Vagina (tissue), 2 donors: ENCODE measurements around the gene PARVB. TPM values are rescaled to one million over a fixed set of nuclear protein-coding genes. Genes with fewer than 3 reads are reported as not detected.
A peak's percentile ranks its signal among the peaks of the same experiment; 100 is the strongest.

Experiments used
- DNase-seq, 2 donors: peaks; one replicate each; pipeline ENCODE4 v3.0.0-alpha.2; 2017; ENCODE audit errors: extremely low spot score in 2 of 2
- H3K27ac ChIP-seq: fragments of 200-600 bp; sonication (generic); one replicate; pipeline ENCODE4 v1.5.1; 2019
- H3K27me3 ChIP-seq: fragments of 200-600 bp; sonication (generic); one replicate; pipeline ENCODE4 v1.5.1; 2019
- H3K36me3 ChIP-seq, 2 donors: fragments of 200-600 bp; sonication (generic); one replicate each; pipeline ENCODE4 v1.5.1; 2017 to 2019
- H3K4me1 ChIP-seq: fragments of 200-600 bp; sonication (generic); one replicate; pipeline ENCODE4 v1.5.1; 2019
- H3K4me3 ChIP-seq, 2 donors: fragments of 200-600 bp; sonication (generic); 1 replicate in 1 of 2; 2 replicates in 1 of 2; pipeline ENCODE4 v1.5.1; 2016 to 2019
- H3K9me3 ChIP-seq: fragments of 200-600 bp; sonication (generic); one replicate; pipeline ENCODE4 v1.5.1; 2019
- POLR2A ChIP-seq, 2 donors: fragments of 450-650 bp; IDR thresholded peaks; one replicate each; pipeline ENCODE4 v1.6.1; 2017; ENCODE audit warnings: antibody characterized with exemption in 2 of 2, mild to moderate bottlenecking in 2 of 2, moderate library complexity in 2 of 2
- POLR2AphosphoS5 ChIP-seq, 2 donors: sonication (generic); formaldehyde crosslinking; IDR thresholded peaks; one replicate each; pipeline ENCODE4 v1.9.0; 2017; ENCODE audit warnings: antibody characterized with exemption in 2 of 2, mild to moderate bottlenecking in 2 of 2, low read depth in 1 of 2; ENCODE audit not compliant: insufficient read depth in 1 of 2
- intact Hi-C: fragments of 100-400 bp; cut with DNase I; formaldehyde crosslinking; loops from one replicate; pipeline ENCODE4 v1.15.1; 2023
- total RNA-seq: library from RNA; depleted of rRNA; stranded (reverse); fragments of >200 nt; gene quantifications from one replicate; pipeline ENCODE4 v1.2.3, GENCODE V29; 2016
- TF ChIP-seq, protein P1 (sequence below), 3 experiments: fragments of 450-650 bp in 2 of 3; fragments of 200-600 bp in 1 of 3; sonication (generic) in 1 of 3; IDR thresholded peaks; one replicate each; pipeline ENCODE4 v1.5.1; 2017 to 2019; ENCODE audit warnings: antibody characterized with exemption in 3 of 3, mild to moderate bottlenecking in 2 of 3, moderate library complexity in 2 of 3

Gene PARVB
- total RNA-seq, 1 donor from 2014 or later: 11.3 TPM

- Histone ChIP-seq H3K36me3 (no peaks in the 10 kb centered on the region), H3K27me3 (no peaks in the 10 kb centered on the region), H3K27ac (no peak overlapping the region), H3K4me1 (peaks cover 9% of the 10 kb centered on the region), H3K9me3 (no peaks in the 10 kb centered on the region), H3K4me3 (no peak overlapping the region)
- intact Hi-C loops: no loop called here
- no peak for DNase-seq
- TF ChIP-seq POLR2AphosphoS5 (IDR thresholded peaks at IDR 0.05; ENCODE audit: insufficient read depth in 1 of 2, low read depth in 1 of 2): no peak
- TF ChIP-seq, protein P1, sequence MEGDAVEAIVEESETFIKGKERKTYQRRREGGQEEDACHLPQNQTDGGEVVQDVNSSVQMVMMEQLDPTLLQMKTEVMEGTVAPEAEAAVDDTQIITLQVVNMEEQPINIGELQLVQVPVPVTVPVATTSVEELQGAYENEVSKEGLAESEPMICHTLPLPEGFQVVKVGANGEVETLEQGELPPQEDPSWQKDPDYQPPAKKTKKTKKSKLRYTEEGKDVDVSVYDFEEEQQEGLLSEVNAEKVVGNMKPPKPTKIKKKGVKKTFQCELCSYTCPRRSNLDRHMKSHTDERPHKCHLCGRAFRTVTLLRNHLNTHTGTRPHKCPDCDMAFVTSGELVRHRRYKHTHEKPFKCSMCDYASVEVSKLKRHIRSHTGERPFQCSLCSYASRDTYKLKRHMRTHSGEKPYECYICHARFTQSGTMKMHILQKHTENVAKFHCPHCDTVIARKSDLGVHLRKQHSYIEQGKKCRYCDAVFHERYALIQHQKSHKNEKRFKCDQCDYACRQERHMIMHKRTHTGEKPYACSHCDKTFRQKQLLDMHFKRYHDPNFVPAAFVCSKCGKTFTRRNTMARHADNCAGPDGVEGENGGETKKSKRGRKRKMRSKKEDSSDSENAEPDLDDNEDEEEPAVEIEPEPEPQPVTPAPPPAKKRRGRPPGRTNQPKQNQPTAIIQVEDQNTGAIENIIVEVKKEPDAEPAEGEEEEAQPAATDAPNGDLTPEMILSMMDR (IDR thresholded peaks at IDR 0.05): no peak
- TF ChIP-seq POLR2A (IDR thresholded peaks at IDR 0.05): no peak
Observed at GRCh38 chr22:44143579-44143978, 119.5 kb downstream of the PARVB start.

DNA sequence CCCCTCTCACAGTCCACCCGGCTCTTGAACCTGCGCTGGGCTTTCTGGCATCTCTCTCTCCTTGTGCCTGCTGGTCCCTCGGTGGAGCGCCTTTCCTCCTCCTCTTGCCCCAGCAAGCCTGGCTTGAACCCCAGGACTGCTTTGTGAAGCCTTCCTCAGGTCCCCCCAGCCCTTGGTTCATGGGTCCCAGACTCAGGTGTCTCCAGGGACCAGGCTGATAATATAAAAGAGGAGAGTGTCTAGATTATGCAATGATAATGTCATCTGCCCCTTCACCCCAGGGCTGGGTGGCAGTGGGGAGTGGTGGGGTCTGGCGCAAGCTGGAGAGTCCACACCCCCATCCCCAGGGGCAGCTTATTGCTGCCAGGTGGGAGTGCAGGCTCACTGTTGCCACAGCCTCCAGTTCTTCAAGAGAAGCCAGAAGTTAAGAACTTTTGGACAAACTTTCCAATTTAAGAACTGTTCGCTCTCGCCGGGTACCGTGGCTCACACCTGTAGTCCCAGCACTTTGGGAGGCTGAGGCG is 120.0 kb downstream of the PARVB start:
- no peaks in the 10 kb centered on the region for H3K27me3 ChIP-seq
- no peak overlapping the region for H3K27ac ChIP-seq
- TF ChIP-seq POLR2A (IDR thresholded peaks at IDR 0.05) (no peak), POLR2AphosphoS5 (IDR thresholded peaks at IDR 0.05; ENCODE audit: insufficient read depth in 1 of 2, low read depth in 1 of 2) (no peak)
- TF ChIP-seq, protein P1 (IDR thresholded peaks at IDR 0.05): no peak
- no peak for DNase-seq
- no peak overlapping the region for H3K4me3 ChIP-seq
- H3K36me3 ChIP-seq: no peaks in the 10 kb centered on the region
- intact Hi-C loops: no loop called here
- H3K4me1 ChIP-seq: peaks cover 9% of the 10 kb centered on the region
- H3K9me3 ChIP-seq: no peaks in the 10 kb centered on the region

GRCh38 chr22:44145544-44145943 is 121.4 kb downstream of the PARVB start:
- intact Hi-C loops: no loop called here
- no peak overlapping the region for H3K4me3 ChIP-seq
- TF ChIP-seq POLR2A (IDR thresholded peaks at IDR 0.05) (no peak), POLR2AphosphoS5 (IDR thresholded peaks at IDR 0.05; ENCODE audit: insufficient read depth in 1 of 2, low read depth in 1 of 2) (no peak)
- TF ChIP-seq, protein P1 (IDR thresholded peaks at IDR 0.05): no peak
- H3K9me3 ChIP-seq: no peaks in the 10 kb centered on the region
- H3K27ac ChIP-seq: no peak overlapping the region
- H3K27me3 ChIP-seq: no peaks in the 10 kb centered on the region
- no peaks in the 10 kb centered on the region for H3K36me3 ChIP-seq
- peaks cover 9% of the 10 kb centered on the region for H3K4me1 ChIP-seq
- DNase-seq: no peak

DNA sequence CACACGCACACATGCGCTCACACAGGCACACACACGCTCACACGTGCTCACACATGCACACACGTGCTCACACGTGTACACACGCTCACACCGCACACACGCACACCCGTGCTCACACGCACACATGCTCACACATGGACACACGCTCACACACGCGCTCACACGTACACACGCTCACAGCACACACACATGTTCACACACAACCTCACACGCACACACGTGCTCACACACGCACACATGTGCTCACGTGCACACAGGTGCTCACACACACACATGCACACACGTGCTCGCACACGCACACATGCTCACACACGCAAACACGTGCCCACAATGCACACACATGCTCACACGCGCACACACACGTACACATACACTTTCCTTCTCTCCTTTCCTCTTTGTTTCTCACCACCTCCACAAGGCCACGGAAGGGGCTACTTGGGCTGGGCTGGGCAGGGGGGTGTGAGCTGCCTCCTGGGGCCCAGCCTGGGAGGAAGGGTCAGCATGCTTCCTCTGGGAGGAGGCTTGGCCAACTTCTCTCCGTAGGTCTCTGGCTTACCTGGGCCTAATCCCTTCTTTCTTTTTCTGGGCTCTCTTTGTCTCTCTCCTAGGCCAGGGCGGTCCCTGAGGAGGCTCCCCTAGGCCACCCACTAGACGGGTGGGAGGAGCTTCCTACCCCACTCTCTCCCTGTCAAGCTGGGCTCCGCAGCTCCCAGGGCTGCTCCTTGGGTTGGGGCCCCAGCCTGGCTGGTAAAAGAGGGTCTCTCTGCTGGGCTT is 122.2 kb downstream of the PARVB start:
- no peaks in the 10 kb centered on the region for H3K9me3 ChIP-seq
- no peaks in the 10 kb centered on the region for H3K27me3 ChIP-seq
- TF ChIP-seq, protein P1 (IDR thresholded peaks at IDR 0.05): no peak
- TF ChIP-seq POLR2AphosphoS5 (IDR thresholded peaks at IDR 0.05; ENCODE audit: insufficient read depth in 1 of 2, low read depth in 1 of 2): no peak
- no peak for TF ChIP-seq POLR2A (IDR thresholded peaks at IDR 0.05)
- DNase-seq: no peak
- no peaks in the 10 kb centered on the region for H3K36me3 ChIP-seq
- intact Hi-C loops: no loop called here
- no peak overlapping the region for H3K27ac ChIP-seq
- no peak overlapping the region for H3K4me3 ChIP-seq
- peaks cover 9% of the 10 kb centered on the region for H3K4me1 ChIP-seq

DNA sequence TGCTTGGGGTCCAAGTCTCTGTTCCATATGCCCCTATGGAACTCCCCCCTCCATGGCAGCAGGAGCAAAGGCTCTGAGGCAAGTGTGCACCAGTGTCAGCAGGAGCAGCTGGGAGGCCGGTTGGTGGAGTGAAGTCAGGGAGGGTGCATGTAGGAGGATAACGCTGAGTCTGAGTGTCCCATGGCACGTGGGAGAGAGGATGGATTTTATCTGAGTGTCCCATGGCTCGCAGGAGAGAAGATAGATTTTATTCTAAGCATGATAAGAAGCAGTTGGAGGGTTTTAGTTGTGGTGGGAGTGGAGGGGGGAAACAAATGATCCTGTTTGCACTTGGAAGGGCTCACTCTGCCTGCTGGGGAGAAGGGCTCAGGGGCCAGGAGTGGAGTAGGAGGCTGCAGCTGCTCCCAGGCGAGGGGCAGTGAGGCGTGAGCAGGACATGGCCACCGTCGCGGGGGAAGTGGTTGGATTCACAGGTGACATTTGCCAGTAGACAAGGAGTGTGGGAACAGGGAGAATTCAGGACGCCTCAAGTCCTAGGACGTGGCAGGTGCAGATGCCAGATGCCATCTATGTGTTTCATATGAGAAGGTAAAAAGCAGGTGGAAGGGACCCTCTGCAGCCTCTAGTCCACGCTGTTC is 123.0 kb downstream of the PARVB start:
- Histone ChIP-seq H3K4me1 (peaks cover 9% of the 10 kb centered on the region), H3K4me3 (no peak overlapping the region), H3K27ac (peak overlapping the region; percentile 33), H3K27me3 (no peaks in the 10 kb centered on the region), H3K36me3 (no peaks in the 10 kb centered on the region), H3K9me3 (no peaks in the 10 kb centered on the region)
- DNase-seq: no peak
- intact Hi-C loops: no loop called here
- TF ChIP-seq, protein P1 (IDR thresholded peaks at IDR 0.05): no peak
- no peak for TF ChIP-seq POLR2AphosphoS5 (IDR thresholded peaks at IDR 0.05; ENCODE audit: insufficient read depth in 1 of 2, low read depth in 1 of 2)
- TF ChIP-seq POLR2A (IDR thresholded peaks at IDR 0.05): no peak
